Hepatocyte (in vitro differentiated cells): Measurements from ENCODE around the gene MMD. TPM values are rescaled to one million over a fixed set of nuclear protein-coding genes. Genes with fewer than 3 reads are reported as not detected.
"Not testable (repeated sequence)": the region's sequence is repeated elsewhere in the genome, so short reads cannot be mapped to it uniquely, and the experiment has no call there.

Experiments
- DNase-seq: peaks from one replicate; pipeline ENCODE4 v3.0.0-alpha.2; 2016; ENCODE audit warnings: low spot score
- H2AFZ ChIP-seq: fragments of 200-600 bp; sonication (generic); 2 replicates; pipeline ENCODE4 v1.6.0; 2016; ENCODE audit warnings: antibody characterized with exemption, mild to moderate bottlenecking
- H3K27ac ChIP-seq: fragments of 200-600 bp; sonication (generic); 2 replicates; pipeline ENCODE4 v1.5.1; 2016; ENCODE audit warnings: mild to moderate bottlenecking
- H3K27me3 ChIP-seq: fragments of 200-600 bp; sonication (generic); 2 replicates; pipeline ENCODE4 v1.6.1; 2016
- H3K36me3 ChIP-seq: fragments of 200-600 bp; sonication (generic); replicated peaks from 2 replicates; pipeline ENCODE4 v1.5.1; 2016; ENCODE audit warnings: low read depth; ENCODE audit not compliant: insufficient read depth
- H3K4me1 ChIP-seq: fragments of 200-600 bp; sonication (generic); 2 replicates; pipeline ENCODE4 v1.5.1; 2016; ENCODE audit warnings: mild to moderate bottlenecking, moderate library complexity; ENCODE audit not compliant: insufficient read depth
- H3K4me2 ChIP-seq: fragments of 200-600 bp; sonication (generic); 2 replicates; pipeline ENCODE4 v1.6.0; 2016
- H3K4me3 ChIP-seq: fragments of 200-600 bp; sonication (generic); 2 replicates; pipeline ENCODE4 v1.5.1; 2016; ENCODE audit warnings: mild to moderate bottlenecking
- H3K79me2 ChIP-seq: fragments of 200-600 bp; sonication (generic); 2 replicates; pipeline ENCODE4 v1.6.0; 2017; ENCODE audit warnings: mild to moderate bottlenecking
- H3K9me2 ChIP-seq: fragments of 200-600 bp; sonication (generic); replicated peaks from 2 replicates; pipeline ENCODE4 v1.6.0; 2017; ENCODE audit warnings: mild to moderate bottlenecking; ENCODE audit not compliant: insufficient read depth
- H3K9me3 ChIP-seq: fragments of 200-600 bp; sonication (generic); 2 replicates; pipeline ENCODE4 v1.5.1; 2016; ENCODE audit warnings: low read depth, mild to moderate bottlenecking
- H4K20me1 ChIP-seq: fragments of 200-600 bp; sonication (generic); 2 replicates; pipeline ENCODE4 v1.6.0; 2016; ENCODE audit warnings: mild to moderate bottlenecking; ENCODE audit not compliant: insufficient read depth, poor library complexity, severe bottlenecking
- EZH2 ChIP-seq: fragments of 200-600 bp; sonication (generic); IDR thresholded peaks from 2 replicates; pipeline ENCODE4 v1.6.1; 2016; ENCODE audit warnings: antibody characterized with exemption, mild to moderate bottlenecking, borderline replicate concordance
- EZH2phosphoT487 ChIP-seq: fragments of 200-600 bp; sonication (generic); IDR thresholded peaks from one replicate; pipeline ENCODE4 v1.6.1; 2018; ENCODE audit warnings: antibody characterized with exemption, mild to moderate bottlenecking, low read depth, moderate library complexity; ENCODE audit not compliant: unreplicated experiment, severe bottlenecking
- WGBS: methylation state at CpG from one replicate; pipeline ENCODE4 v1.1.6; 2016; ENCODE audit warnings: low lambda C conversion rate; ENCODE audit errors: missing lambda C conversion rate; 5-methylcytosine and 5-hydroxymethylcytosine counted together
- polyA plus RNA-seq: library from polyadenylated mRNA; unstranded; fragments of >200 nt; fragmentation: Nextera tagmentation; extraction: Ambion mirVana; gene quantifications from 2 replicates; pipeline ENCODE4 v1.2.1, GENCODE V29; 2016
- total RNA-seq: library from RNA; depleted of rRNA; stranded (reverse); fragments of >200 nt; gene quantifications from 2 replicates; pipeline ENCODE4 v1.2.3, GENCODE V29; 2014
- TF ChIP-seq, protein P1 (sequence below): fragments of 200-600 bp; sonication (generic); IDR thresholded peaks from 2 replicates; pipeline ENCODE4 v1.5.1; 2016; ENCODE audit warnings: antibody characterized with exemption, mild to moderate bottlenecking; ENCODE audit not compliant: poor library complexity

MMD gene
- total and polyA plus RNA-seq, 2 experiments from 2014 or later = 26.9 to 29.5 TPM

DNA sequence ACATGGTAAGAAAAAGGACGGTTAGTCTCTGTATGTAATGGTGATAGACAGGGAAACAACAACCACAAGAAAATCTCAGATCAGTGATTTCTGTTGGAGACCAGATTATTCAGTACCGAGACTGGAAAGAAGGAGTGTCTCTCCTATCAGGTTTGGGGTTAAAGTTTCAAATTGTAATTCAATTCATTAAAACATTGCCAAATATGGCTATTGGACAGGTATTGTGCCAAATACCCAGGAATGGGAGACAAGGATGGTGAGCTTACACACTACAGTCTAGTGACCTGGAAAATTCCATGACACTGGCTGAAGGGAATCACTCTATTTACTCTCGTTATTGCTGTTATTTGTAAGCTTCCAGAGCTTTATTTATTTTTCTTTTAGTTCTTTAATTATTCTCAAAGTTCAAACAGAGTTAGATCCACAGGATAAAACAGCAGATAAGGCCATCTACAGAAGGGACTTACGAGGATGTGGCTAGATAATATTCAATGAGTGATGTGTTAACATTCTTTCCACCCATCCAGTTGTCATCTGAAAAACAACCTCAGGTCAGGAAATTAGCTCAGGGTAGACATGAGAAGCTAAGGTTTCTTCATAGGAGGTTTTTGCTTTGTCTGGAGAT, 25.1 kb upstream of the MMD start:
- peak; percentile 49 for DNase-seq
- peaks cover 65% of the 10 kb centered on the region for H3K4me1 ChIP-seq
- H2AFZ ChIP-seq = no peak overlapping the region
- no peaks in the 10 kb centered on the region for H4K20me1 ChIP-seq
- H3K36me3 ChIP-seq = no peaks in the 10 kb centered on the region
- no peak overlapping the region for H3K4me3 ChIP-seq
- 49% methylated on average over 4 of the region's 4 CpGs for WGBS
- H3K9me2 ChIP-seq = no peaks in the 10 kb centered on the region
- no peak overlapping the region for H3K4me2 ChIP-seq
- H3K27ac ChIP-seq = peak overlapping the region; percentile 83
- H3K79me2 ChIP-seq = no peaks in the 10 kb centered on the region
- TF ChIP-seq EZH2phosphoT487 = no peak
- no peak for TF ChIP-seq EZH2
- TF ChIP-seq, protein P1, sequence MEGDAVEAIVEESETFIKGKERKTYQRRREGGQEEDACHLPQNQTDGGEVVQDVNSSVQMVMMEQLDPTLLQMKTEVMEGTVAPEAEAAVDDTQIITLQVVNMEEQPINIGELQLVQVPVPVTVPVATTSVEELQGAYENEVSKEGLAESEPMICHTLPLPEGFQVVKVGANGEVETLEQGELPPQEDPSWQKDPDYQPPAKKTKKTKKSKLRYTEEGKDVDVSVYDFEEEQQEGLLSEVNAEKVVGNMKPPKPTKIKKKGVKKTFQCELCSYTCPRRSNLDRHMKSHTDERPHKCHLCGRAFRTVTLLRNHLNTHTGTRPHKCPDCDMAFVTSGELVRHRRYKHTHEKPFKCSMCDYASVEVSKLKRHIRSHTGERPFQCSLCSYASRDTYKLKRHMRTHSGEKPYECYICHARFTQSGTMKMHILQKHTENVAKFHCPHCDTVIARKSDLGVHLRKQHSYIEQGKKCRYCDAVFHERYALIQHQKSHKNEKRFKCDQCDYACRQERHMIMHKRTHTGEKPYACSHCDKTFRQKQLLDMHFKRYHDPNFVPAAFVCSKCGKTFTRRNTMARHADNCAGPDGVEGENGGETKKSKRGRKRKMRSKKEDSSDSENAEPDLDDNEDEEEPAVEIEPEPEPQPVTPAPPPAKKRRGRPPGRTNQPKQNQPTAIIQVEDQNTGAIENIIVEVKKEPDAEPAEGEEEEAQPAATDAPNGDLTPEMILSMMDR = no peak
- H3K27me3 ChIP-seq = no peaks in the 10 kb centered on the region
- no peaks in the 10 kb centered on the region for H3K9me3 ChIP-seq

DNA sequence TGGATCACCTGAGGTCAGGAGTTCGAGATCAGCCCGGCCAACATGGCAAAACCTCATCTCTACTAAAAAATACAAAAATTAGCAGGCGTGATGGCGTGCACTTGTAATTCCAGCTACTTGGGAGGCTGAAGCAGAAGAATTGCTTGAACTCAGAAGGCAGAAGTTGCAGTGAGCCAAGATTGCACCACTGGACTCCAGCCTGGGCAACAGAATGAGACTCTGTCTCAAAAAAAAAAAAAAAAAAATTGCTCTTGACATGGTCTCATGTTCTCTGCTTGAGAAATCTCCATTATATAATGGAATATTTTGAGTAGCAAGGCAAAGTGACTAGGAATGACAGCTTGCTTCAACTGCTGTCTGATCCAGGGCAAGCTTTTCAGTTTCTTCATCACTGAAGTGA, 24.4 kb upstream of the MMD start:
- H3K4me2 ChIP-seq, H3K9me2 ChIP-seq, H4K20me1 ChIP-seq, H3K27me3 ChIP-seq, DNase-seq, H3K79me2 ChIP-seq, H3K36me3 ChIP-seq, H3K4me3 ChIP-seq, H3K9me3 ChIP-seq, H2AFZ ChIP-seq: not testable (repeated sequence)
- Histone ChIP-seq H3K27ac (peak overlapping the region; percentile 83), H3K4me1 (peaks cover 58% of the 10 kb centered on the region)
- 92% methylated on average over 4 of the region's 4 CpGs for WGBS

DNA sequence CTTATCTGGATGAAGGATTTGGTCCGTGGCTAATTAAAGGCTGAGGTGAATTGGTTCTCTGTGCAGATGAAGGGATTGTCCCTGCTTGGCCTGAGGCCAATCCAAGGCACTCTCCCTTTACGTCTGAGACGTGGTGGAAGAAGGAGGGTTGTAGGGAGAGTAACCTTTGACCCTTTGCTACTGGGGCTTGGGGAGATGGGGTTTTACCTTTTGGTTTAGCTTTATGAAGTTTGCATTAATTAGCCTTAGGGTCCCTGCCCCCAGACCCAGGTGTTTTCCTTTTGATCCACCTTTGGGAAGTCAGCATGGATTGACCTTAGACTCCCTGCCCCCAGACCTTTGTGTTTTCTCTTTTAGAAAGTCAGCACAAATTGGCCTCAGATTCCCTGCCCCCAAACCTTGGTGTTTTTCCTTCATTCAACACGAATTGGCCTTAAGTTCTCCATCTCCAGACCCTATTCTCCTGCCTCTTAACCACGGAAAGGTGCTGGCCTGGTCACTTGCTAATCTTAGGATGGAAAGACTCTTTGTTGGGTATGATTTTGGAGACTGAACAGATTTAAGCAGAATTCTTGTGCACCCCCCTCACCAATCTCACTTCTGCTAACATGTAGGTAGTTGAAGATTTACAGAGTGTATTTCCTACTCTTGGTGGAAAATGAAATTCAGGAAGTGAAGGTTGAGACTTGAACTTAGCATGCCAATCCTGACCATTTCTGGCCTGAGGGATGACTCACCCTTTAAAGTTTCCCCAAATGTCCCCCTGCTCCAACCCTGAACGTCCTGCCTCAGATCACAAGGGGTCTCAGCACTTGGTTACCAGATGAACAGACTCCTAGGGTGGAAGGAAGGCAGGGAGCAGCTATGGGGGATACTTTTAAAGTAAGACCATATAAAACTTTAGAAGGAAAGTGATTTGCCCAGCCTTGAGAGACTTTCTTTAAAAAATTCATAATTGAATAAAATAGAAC, 23.1 kb upstream of the MMD start:
- WGBS = 30% methylated on average over 6 of the region's 6 CpGs
- no peak overlapping the region for H3K4me3 ChIP-seq
- H4K20me1 ChIP-seq = no peaks in the 10 kb centered on the region
- no peaks in the 10 kb centered on the region for H3K9me2 ChIP-seq
- TF ChIP-seq, protein P1 = no peak
- TF ChIP-seq EZH2phosphoT487 = no peak
- TF ChIP-seq EZH2 = no peak
- no peak for DNase-seq
- H2AFZ ChIP-seq = peak overlapping the region; percentile 20
- H3K36me3 ChIP-seq = no peaks in the 10 kb centered on the region
- H3K4me1 ChIP-seq = peaks cover 48% of the 10 kb centered on the region
- H3K4me2 ChIP-seq = peak overlapping the region; percentile 6
- H3K9me3 ChIP-seq = no peaks in the 10 kb centered on the region
- H3K79me2 ChIP-seq = no peaks in the 10 kb centered on the region
- peak overlapping the region; percentile 83 for H3K27ac ChIP-seq
- H3K27me3 ChIP-seq = no peaks in the 10 kb centered on the region

DNA sequence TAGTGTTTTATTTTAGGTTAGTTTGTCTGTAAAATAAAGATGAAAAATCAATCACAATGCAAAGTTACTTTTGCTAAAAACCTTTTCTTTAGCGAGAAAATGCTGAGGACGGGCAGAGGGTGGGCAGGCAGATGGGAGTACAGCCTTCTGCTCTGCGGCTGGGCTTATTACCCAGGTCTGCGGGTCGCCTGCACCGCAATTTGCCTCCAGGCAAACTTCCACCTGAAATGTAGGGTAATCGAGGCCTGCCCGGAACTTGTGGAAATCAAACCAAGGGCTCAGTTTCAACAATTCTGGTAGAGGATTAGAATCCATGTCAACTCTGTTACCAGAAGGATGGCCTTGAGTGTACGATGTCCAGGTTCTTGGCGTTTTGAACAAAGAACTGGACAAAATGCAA, 22.3 kb upstream of the MMD start:
- Histone ChIP-seq H3K36me3 (no peaks in the 10 kb centered on the region), H3K4me1 (peaks cover 45% of the 10 kb centered on the region), H3K79me2 (no peaks in the 10 kb centered on the region), H2AFZ (no peak overlapping the region), H4K20me1 (no peaks in the 10 kb centered on the region), H3K4me2 (no peak overlapping the region), H3K27me3 (no peaks in the 10 kb centered on the region), H3K27ac (peak overlapping the region; percentile 83), H3K4me3 (no peak overlapping the region), H3K9me2 (no peaks in the 10 kb centered on the region), H3K9me3 (no peaks in the 10 kb centered on the region)
- TF ChIP-seq EZH2 (no peak), EZH2phosphoT487 (no peak)
- TF ChIP-seq, protein P1 = no peak
- no peak for DNase-seq
- WGBS = 63% methylated on average over 10 of the region's 10 CpGs
